Dermis lymphatic vessel endothelial cell (primary cell): ENCODE measurements around the gene EP400. TPM values are rescaled to one million over a fixed set of nuclear protein-coding genes. Genes with fewer than 3 reads are reported as not detected.

Experiments
- total RNA-seq: library from RNA; depleted of rRNA; stranded (reverse); fragments of >200 nt; gene quantifications from 2 replicates; pipeline ENCODE4 v1.2.1, GENCODE V29; 2014

The EP400 gene
- total RNA-seq: 7.2 and 9.6 TPM in 2 replicates

GRCh38 chr12:131949431-131950181, at the start of gene EP400:
Gene EP400 (plus strand): TSS chr12:131949942. CDS start chr12:131960620, 10,678 bp downstream.

GRCh38 chr12:131928711-131929580, 20.8 kb upstream of the EP400 start, which contains the start of gene PUS1:
Gene PUS1 (plus strand): TSS chr12:131929276. CDS start chr12:131929723, 447 bp downstream.

Other genes with a start within 250 kb of the EP400 start
- 16.7 and 18.3 TPM in 2 replicates for gene SFSWAP, start 238.9 kb upstream of the EP400 start, total RNA-seq
- gene MMP17, start 121.5 kb upstream of the EP400 start, total RNA-seq: 7.9 and 10.5 TPM in 2 replicates
- gene ULK1, start 55.3 kb upstream of the EP400 start, total RNA-seq: 6.3 and 7.4 TPM in 2 replicates
- 4.8 and 8.3 TPM in 2 replicates for gene PUS1, start 20.7 kb upstream of the EP400 start, total RNA-seq
- gene DDX51, start 194.4 kb downstream of the EP400 start, total RNA-seq: 5.6 and 6.4 TPM in 2 replicates
- 6.5 and 10.1 TPM in 2 replicates for gene NOC4L, start 194.5 kb downstream of the EP400 start, total RNA-seq